ENCODE results near the gene MRM2.

DNA sequence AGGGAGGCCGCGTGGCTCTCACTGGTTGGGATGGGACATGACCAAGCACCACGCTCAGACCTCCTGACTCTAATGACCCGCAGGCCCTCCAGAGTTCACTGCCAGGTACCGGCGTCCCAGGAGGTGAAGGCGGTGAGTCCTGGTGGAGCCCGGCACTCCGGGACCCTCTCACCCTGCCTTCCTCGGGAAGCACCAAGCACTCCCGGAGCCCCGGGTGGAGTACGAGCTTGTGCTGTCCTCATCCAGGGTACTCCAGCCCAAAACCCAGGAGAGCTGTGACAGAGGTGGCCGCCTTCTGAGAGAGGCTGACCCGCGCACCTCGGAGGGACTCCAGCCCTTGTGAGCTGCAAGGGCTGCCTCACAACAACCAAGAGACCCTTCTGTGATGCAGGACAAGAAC lies 18.7 kb downstream of the MRM2 start:
- TF ChIP-seq, protein P1, sequence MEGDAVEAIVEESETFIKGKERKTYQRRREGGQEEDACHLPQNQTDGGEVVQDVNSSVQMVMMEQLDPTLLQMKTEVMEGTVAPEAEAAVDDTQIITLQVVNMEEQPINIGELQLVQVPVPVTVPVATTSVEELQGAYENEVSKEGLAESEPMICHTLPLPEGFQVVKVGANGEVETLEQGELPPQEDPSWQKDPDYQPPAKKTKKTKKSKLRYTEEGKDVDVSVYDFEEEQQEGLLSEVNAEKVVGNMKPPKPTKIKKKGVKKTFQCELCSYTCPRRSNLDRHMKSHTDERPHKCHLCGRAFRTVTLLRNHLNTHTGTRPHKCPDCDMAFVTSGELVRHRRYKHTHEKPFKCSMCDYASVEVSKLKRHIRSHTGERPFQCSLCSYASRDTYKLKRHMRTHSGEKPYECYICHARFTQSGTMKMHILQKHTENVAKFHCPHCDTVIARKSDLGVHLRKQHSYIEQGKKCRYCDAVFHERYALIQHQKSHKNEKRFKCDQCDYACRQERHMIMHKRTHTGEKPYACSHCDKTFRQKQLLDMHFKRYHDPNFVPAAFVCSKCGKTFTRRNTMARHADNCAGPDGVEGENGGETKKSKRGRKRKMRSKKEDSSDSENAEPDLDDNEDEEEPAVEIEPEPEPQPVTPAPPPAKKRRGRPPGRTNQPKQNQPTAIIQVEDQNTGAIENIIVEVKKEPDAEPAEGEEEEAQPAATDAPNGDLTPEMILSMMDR (IDR thresholded peaks at IDR 0.05 in 2 of 3, conservative IDR thresholded peaks at IDR 0.05 in 1 of 3; ENCODE audit: control insufficient read depth in 2 of 3, extremely low read depth in 1 of 3, insufficient read depth in 1 of 3, low read depth in 3 of 3, low read length in 3 of 3) = no peak
- TF ChIP-seq CREM (IDR thresholded peaks at IDR 0.05; ENCODE audit: low read depth) (no peak), HDAC2 (IDR thresholded peaks at IDR 0.05) (no peak), POLR2A (IDR thresholded peaks at IDR 0.05; ENCODE audit: low read depth, low read length) (no peak), TAF1 (IDR thresholded peaks at IDR 0.05; ENCODE audit: borderline replicate concordance, low read depth, low read length) (no peak), SIN3A (IDR thresholded peaks at IDR 0.05; ENCODE audit: low read depth, low read length) (no peak), ZZZ3 (IDR thresholded peaks at IDR 0.05; ENCODE audit: control insufficient read depth, insufficient read length, low read depth) (no peak), ZNF217 (IDR thresholded peaks at IDR 0.05) (no peak), BHLHE40 (IDR thresholded peaks at IDR 0.05; ENCODE audit: borderline replicate concordance in 1 of 2, low read depth in 2 of 2, low read length in 1 of 2) (no peak), HDAC6 (IDR thresholded peaks at IDR 0.05; ENCODE audit: unreplicated experiment) (no peak)
- TF ChIP-seq, protein P2, sequence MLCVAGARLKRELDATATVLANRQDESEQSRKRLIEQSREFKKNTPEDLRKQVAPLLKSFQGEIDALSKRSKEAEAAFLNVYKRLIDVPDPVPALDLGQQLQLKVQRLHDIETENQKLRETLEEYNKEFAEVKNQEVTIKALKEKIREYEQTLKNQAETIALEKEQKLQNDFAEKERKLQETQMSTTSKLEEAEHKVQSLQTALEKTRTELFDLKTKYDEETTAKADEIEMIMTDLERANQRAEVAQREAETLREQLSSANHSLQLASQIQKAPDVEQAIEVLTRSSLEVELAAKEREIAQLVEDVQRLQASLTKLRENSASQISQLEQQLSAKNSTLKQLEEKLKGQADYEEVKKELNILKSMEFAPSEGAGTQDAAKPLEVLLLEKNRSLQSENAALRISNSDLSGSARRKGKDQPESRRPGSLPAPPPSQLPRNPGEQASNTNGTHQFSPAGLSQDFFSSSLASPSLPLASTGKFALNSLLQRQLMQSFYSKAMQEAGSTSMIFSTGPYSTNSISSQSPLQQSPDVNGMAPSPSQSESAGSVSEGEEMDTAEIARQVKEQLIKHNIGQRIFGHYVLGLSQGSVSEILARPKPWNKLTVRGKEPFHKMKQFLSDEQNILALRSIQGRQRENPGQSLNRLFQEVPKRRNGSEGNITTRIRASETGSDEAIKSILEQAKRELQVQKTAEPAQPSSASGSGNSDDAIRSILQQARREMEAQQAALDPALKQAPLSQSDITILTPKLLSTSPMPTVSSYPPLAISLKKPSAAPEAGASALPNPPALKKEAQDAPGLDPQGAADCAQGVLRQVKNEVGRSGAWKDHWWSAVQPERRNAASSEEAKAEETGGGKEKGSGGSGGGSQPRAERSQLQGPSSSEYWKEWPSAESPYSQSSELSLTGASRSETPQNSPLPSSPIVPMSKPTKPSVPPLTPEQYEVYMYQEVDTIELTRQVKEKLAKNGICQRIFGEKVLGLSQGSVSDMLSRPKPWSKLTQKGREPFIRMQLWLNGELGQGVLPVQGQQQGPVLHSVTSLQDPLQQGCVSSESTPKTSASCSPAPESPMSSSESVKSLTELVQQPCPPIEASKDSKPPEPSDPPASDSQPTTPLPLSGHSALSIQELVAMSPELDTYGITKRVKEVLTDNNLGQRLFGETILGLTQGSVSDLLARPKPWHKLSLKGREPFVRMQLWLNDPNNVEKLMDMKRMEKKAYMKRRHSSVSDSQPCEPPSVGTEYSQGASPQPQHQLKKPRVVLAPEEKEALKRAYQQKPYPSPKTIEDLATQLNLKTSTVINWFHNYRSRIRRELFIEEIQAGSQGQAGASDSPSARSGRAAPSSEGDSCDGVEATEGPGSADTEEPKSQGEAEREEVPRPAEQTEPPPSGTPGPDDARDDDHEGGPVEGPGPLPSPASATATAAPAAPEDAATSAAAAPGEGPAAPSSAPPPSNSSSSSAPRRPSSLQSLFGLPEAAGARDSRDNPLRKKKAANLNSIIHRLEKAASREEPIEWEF (IDR thresholded peaks at IDR 0.05; ENCODE audit: insufficient replicate concordance, low read depth, low read length) = no peak
- TF ChIP-seq, protein P3, sequence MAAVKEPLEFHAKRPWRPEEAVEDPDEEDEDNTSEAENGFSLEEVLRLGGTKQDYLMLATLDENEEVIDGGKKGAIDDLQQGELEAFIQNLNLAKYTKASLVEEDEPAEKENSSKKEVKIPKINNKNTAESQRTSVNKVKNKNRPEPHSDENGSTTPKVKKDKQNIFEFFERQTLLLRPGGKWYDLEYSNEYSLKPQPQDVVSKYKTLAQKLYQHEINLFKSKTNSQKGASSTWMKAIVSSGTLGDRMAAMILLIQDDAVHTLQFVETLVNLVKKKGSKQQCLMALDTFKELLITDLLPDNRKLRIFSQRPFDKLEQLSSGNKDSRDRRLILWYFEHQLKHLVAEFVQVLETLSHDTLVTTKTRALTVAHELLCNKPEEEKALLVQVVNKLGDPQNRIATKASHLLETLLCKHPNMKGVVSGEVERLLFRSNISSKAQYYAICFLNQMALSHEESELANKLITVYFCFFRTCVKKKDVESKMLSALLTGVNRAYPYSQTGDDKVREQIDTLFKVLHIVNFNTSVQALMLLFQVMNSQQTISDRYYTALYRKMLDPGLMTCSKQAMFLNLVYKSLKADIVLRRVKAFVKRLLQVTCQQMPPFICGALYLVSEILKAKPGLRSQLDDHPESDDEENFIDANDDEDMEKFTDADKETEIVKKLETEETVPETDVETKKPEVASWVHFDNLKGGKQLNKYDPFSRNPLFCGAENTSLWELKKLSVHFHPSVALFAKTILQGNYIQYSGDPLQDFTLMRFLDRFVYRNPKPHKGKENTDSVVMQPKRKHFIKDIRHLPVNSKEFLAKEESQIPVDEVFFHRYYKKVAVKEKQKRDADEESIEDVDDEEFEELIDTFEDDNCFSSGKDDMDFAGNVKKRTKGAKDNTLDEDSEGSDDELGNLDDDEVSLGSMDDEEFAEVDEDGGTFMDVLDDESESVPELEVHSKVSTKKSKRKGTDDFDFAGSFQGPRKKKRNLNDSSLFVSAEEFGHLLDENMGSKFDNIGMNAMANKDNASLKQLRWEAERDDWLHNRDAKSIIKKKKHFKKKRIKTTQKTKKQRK (IDR thresholded peaks at IDR 0.05; ENCODE audit: low read depth, low read length) = no peak
